Activated CD4-positive, alpha-beta T cell treated with anti-CD3 and anti-CD28 coated beads, Interleukin-2, amount 10 ng/mL, durations not matched to agents 7 days and 5 days (primary cell): Measurements from ENCODE around the gene STRADA. TPM values are rescaled to one million over a fixed set of nuclear protein-coding genes. Genes with fewer than 3 reads are reported as not detected.
"Not testable (repeated sequence)": the region's sequence is repeated elsewhere in the genome, so short reads cannot be mapped to it uniquely, and the experiment has no call there.

Experiments used
- CTCF ChIA-PET: fragments of 350-600 bp; sonication (Branson Sonifier 250); formaldehyde crosslinking; loops from one replicate; lab custom pipeline; 2021; ENCODE audit warnings: antibody characterized with exemption; lab: Charles Lee
- POLR2A ChIA-PET: fragments of 350-600 bp; sonication (Branson Sonifier 250); formaldehyde crosslinking; loops from one replicate; lab custom pipeline; 2021; ENCODE audit warnings: antibody characterized with exemption; lab: Charles Lee
- DNase-seq: peaks from one replicate; pipeline ENCODE4 v3.0.0-alpha.2; 2020
- H3K27ac Mint-ChIP-seq: one replicate; pipeline ENCODE4 v1.8.0; 2021; ENCODE audit warnings: mild to moderate bottlenecking, moderate library complexity, mixed read lengths
- H3K27me3 Mint-ChIP-seq: one replicate; pipeline ENCODE4 v1.8.0; 2021; ENCODE audit warnings: mixed read lengths
- H3K36me3 Mint-ChIP-seq: one replicate; pipeline ENCODE4 v1.8.0; 2021; ENCODE audit warnings: low read depth, mixed read lengths
- H3K4me1 Mint-ChIP-seq: one replicate; pipeline ENCODE4 v1.8.0; 2021; ENCODE audit warnings: mixed read lengths
- H3K4me3 Mint-ChIP-seq: one replicate; pipeline ENCODE4 v1.8.0; 2021; ENCODE audit warnings: mild to moderate bottlenecking, moderate library complexity, mixed read lengths
- H3K9me3 Mint-ChIP-seq: one replicate; pipeline ENCODE4 v1.8.0; 2021; ENCODE audit warnings: mixed read lengths
- total RNA-seq, 2 experiments: library from RNA; stranded (reverse); gene quantifications; one replicate each; pipeline ENCODE4 v1.2.3, GENCODE V29; 2021

The STRADA gene
- total RNA-seq, 2 experiments from 2014 or later, result 46.8 to 49.0 TPM

DNA sequence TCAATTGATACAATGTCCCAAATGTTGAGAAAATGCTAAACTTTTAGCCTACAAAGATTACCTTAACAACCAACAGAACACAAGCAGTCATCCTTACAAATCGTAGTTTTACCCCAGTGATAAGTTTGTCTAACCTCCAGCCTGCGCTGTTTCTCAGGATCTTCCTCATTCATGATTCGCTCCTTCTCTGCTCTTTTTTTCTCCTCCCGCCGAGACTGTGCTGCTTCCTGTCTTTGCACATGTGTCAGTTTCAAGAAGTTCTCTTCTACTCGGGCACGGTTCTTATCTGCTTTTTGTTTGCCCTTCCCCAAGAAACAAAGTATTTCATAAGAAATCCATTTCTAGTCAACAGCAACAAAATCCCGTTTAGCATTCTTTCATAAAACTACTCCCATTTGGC is 10.2 kb upstream of the STRADA start:
- H3K4me3 Mint-ChIP-seq, result peak overlapping the region; percentile 46
- peak; percentile 51 for DNase-seq
- peaks cover 51% of the 10 kb centered on the region for H3K36me3 Mint-ChIP-seq
- peaks cover 25% of the 10 kb centered on the region for H3K4me1 Mint-ChIP-seq
- ChIA-PET CTCF (interaction anchor here (0.6 to 1.1 kb wide), 2 partner anchors 34 to 141 kb away, joined by 3 to 5 read pairs; no protein-coding TSS in a partner anchor), POLR2A (no interaction called here)
- no peaks in the 10 kb centered on the region for H3K9me3 Mint-ChIP-seq
- H3K27me3 Mint-ChIP-seq, result no peaks in the 10 kb centered on the region
- H3K27ac Mint-ChIP-seq, result peak overlapping the region; percentile 81

- Mint-ChIP-seq H3K9me3 (no peaks in the 10 kb centered on the region), H3K4me1 (peaks cover 34% of the 10 kb centered on the region), H3K36me3 (peaks cover 14% of the 10 kb centered on the region), H3K4me3 (peak overlapping the region; percentile 93), H3K27me3 (no peaks in the 10 kb centered on the region), H3K27ac (peak overlapping the region; percentile 95)
- CTCF ChIA-PET, result interaction anchor here (1.4 kb wide), 1 partner anchor 11 kb away, joined by 4 read pairs; no protein-coding TSS in a partner anchor
- DNase-seq, result peak; percentile 9
- POLR2A ChIA-PET, result interaction anchor here (1.2 kb wide), 1 partner anchor 119 kb away, joined by 4 read pairs; the partner anchor contains the start of gene MAP3K3
These were observed 524 bp downstream of the STRADA start for GRCh38 chr17:63741143-63741407.

- peak overlapping the region; percentile 93 for H3K4me3 Mint-ChIP-seq
- peaks cover 9% of the 10 kb centered on the region for H3K36me3 Mint-ChIP-seq
- ChIA-PET POLR2A (interaction anchor here (1.2 kb wide), 1 partner anchor 33 kb away, joined by 3 read pairs; the partner anchor contains the start of genes CCDC47 and DDX42), CTCF (interaction anchor here (0.6 to 1.4 kb wide), 3 partner anchors 10 to 24 kb away, joined by 3 to 4 read pairs (median 3); no protein-coding TSS in a partner anchor)
- H3K9me3 Mint-ChIP-seq, result no peaks in the 10 kb centered on the region
- no peaks in the 10 kb centered on the region for H3K27me3 Mint-ChIP-seq
- H3K4me1 Mint-ChIP-seq, result peaks cover 35% of the 10 kb centered on the region
- DNase-seq, result no peak
- peak overlapping the region; percentile 95 for H3K27ac Mint-ChIP-seq
These were observed 996 bp downstream of the STRADA start for GRCh38 chr17:63740464-63741142.

GRCh38 chr17:63735691-63736090 is 5.9 kb downstream of the STRADA start:
- H3K36me3 Mint-ChIP-seq, result peaks cover 8% of the 10 kb centered on the region
- no peaks in the 10 kb centered on the region for H3K27me3 Mint-ChIP-seq
- DNase-seq, result no peak
- H3K27ac Mint-ChIP-seq, result no peak overlapping the region
- H3K9me3 Mint-ChIP-seq, result no peaks in the 10 kb centered on the region
- ChIA-PET CTCF (interaction anchor here (1.1 to 3.1 kb wide), 4 partner anchors 14 to 37 kb away, joined by 3 to 7 read pairs (median 3); no protein-coding TSS in a partner anchor), POLR2A (no interaction called here)
- peaks cover 21% of the 10 kb centered on the region for H3K4me1 Mint-ChIP-seq
- no peak overlapping the region for H3K4me3 Mint-ChIP-seq

GRCh38 chr17:63722403-63722802 is 19.2 kb downstream of the STRADA start:
- POLR2A ChIA-PET, result interaction anchor here (0.6 kb wide), 3 partner anchors 8 to 912 kb away, joined by 3 read pairs; no protein-coding TSS in a partner anchor

GRCh38 chr17:63720194-63720593 is 21.4 kb downstream of the STRADA start:
- not testable (repeated sequence) for H3K9me3 Mint-ChIP-seq
- CTCF ChIA-PET, result interaction anchor here (0.8 to 2.1 kb wide), 4 partner anchors 10 to 129 kb away, joined by 3 to 10 read pairs (median 6); no protein-coding TSS in a partner anchor

More at GRCh38 chr17:63722403-63722802, 19.2 kb downstream of the STRADA start:
- CTCF ChIA-PET, result interaction anchor here (0.9 to 1.6 kb wide), 4 partner anchors 9 to 297 kb away, joined by 3 to 8 read pairs (median 4); no protein-coding TSS in a partner anchor
- Mint-ChIP-seq H3K36me3 (peaks cover 14% of the 10 kb centered on the region), H3K9me3 (no peaks in the 10 kb centered on the region), H3K27me3 (no peaks in the 10 kb centered on the region), H3K4me1 (peaks cover 2% of the 10 kb centered on the region), H3K4me3 (no peak overlapping the region), H3K27ac (no peak overlapping the region)
- DNase-seq, result no peak

GRCh38 chr17:63718988-63719387 is 22.6 kb downstream of the STRADA start:
- H3K4me3 Mint-ChIP-seq, result no peak overlapping the region
- POLR2A ChIA-PET, result no interaction called here
- peaks cover 12% of the 10 kb centered on the region for H3K36me3 Mint-ChIP-seq
- CTCF ChIA-PET, result interaction anchor here (0.6 to 2.1 kb wide), 3 partner anchors 12 to 310 kb away, joined by 3 to 7 read pairs (median 6); no protein-coding TSS in a partner anchor
- no peaks in the 10 kb centered on the region for H3K9me3 Mint-ChIP-seq
- H3K27ac Mint-ChIP-seq, result no peak overlapping the region
- no peak for DNase-seq
- peaks cover 2% of the 10 kb centered on the region for H3K4me1 Mint-ChIP-seq
- H3K27me3 Mint-ChIP-seq, result no peaks in the 10 kb centered on the region

More at GRCh38 chr17:63720194-63720593, 21.4 kb downstream of the STRADA start:
- H3K27me3 Mint-ChIP-seq, DNase-seq, POLR2A ChIA-PET, H3K27ac Mint-ChIP-seq, H3K4me1 Mint-ChIP-seq, H3K4me3 Mint-ChIP-seq: not testable (repeated sequence)
- H3K36me3 Mint-ChIP-seq, result peaks cover 12% of the 10 kb centered on the region

DNA sequence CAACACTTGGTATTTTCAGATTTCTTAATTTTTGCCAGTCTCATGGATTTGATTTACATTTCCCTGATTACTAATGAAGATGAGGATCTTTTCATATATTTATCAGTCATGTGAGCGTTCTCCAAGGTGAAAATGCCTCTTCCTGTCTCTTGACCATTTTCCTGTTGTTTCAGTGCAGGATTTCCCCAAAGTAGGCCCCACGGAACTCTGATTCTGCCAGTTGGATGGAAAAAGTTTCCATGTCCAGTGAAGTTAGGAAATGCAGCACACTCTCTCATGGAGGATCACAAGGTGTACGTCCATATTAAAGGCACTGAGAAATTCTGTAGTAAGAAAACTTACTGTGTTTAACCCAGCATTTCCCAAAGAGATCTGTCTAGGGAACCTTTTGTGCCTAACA is 25.2 kb downstream of the STRADA start:
- no peak overlapping the region for H3K27ac Mint-ChIP-seq
- no peak for DNase-seq
- POLR2A ChIA-PET, result no interaction called here
- H3K27me3 Mint-ChIP-seq, result no peaks in the 10 kb centered on the region
- H3K9me3 Mint-ChIP-seq, result no peaks in the 10 kb centered on the region
- H3K36me3 Mint-ChIP-seq, result peaks cover 24% of the 10 kb centered on the region
- no peak overlapping the region for H3K4me3 Mint-ChIP-seq
- CTCF ChIA-PET, result interaction anchor here (1.0 to 1.5 kb wide), 3 partner anchors 22 to 132 kb away, joined by 3 read pairs; no protein-coding TSS in a partner anchor
- H3K4me1 Mint-ChIP-seq, result no peaks in the 10 kb centered on the region

DNA sequence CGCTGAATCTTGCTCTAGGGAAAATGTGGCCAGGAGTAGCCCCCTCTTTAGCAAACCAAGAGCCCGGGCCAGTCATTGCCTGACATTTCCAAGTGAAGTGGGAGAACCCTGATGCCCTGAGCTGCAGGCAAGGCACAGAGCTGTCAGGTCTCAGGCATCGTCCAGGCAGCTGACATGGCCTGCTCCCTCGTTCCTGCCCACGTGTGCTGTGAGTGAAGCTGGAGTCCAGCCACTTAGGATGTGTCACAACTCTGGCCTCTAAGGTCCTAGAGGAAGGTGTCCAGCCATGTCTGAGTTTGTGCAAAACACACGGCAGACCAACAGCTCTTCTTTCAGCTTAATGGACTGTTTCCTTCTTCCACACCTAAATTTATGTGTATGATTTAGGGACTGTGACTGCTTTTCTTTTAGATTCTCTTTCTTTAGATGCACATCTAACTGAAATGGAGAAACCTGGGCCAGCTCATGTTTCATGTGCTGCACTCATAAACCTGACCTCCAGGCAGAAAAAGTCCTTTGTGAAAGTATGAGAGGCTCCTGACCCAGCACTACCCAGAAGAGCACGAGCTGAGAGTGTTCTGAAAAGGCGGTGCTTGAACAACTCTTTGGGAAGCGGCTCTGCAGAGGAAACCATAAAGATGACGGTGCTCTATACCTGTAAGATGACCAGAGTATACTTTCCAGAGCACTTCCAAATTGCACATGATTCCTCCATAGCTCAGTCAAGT is 26.9 kb downstream of the STRADA start:
- no peak for DNase-seq
- ChIA-PET CTCF (interaction anchor here (0.8 to 3.2 kb wide), 7 partner anchors 12 to 289 kb away, joined by 3 to 11 read pairs (median 4); no protein-coding TSS in a partner anchor), POLR2A (no interaction called here)

GRCh38 chr17:63709110-63709509 is 32.5 kb downstream of the STRADA start:
- CTCF ChIA-PET, result interaction anchor here (0.6 to 3.4 kb wide), 9 partner anchors 12 to 386 kb away, joined by 3 to 21 read pairs (median 6); no protein-coding TSS in a partner anchor
- Mint-ChIP-seq H3K4me1 (peaks cover 61% of the 10 kb centered on the region), H3K9me3 (no peaks in the 10 kb centered on the region), H3K27ac (peak overlapping the region; percentile 36), H3K36me3 (peaks cover 49% of the 10 kb centered on the region), H3K4me3 (no peak overlapping the region), H3K27me3 (no peaks in the 10 kb centered on the region)
- POLR2A ChIA-PET, result interaction anchor here (1.1 kb wide), 1 partner anchor 10 kb away, joined by 3 read pairs; no protein-coding TSS in a partner anchor
- no peak for DNase-seq

More for the DNA sequence above, 26.9 kb downstream of the STRADA start:
- peaks cover 31% of the 10 kb centered on the region for H3K36me3 Mint-ChIP-seq
- no peaks in the 10 kb centered on the region for H3K9me3 Mint-ChIP-seq
- H3K27me3 Mint-ChIP-seq, result no peaks in the 10 kb centered on the region
- H3K4me1 Mint-ChIP-seq, result peaks cover 9% of the 10 kb centered on the region
- no peak overlapping the region for H3K4me3 Mint-ChIP-seq
- H3K27ac Mint-ChIP-seq, result no peak overlapping the region

DNA sequence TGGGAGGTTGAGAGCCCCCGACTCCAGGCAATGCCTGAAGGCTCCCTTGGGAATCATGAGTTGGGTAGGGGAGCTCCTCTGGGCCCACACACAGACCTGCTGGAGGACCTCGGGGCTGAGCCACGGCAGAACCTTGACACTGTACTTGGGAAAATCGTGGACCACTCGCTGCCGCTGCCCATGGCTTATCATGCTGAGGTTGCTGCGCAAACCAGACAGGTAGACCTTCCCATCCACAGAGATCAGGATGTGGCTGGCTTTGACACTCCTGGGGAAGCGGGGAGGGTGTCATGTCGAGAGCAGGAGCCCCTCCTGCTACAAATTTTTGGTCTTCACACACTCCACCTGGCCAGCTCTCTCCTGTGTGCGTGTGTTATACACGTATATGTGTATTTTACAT is 34.4 kb downstream of the STRADA start:
- peaks cover 80% of the 10 kb centered on the region for H3K4me1 Mint-ChIP-seq
- DNase-seq, result peak; percentile 21
- peak overlapping the region; percentile 80 for H3K27ac Mint-ChIP-seq
- POLR2A ChIA-PET, result no interaction called here
- no peaks in the 10 kb centered on the region for H3K27me3 Mint-ChIP-seq
- peaks cover 60% of the 10 kb centered on the region for H3K36me3 Mint-ChIP-seq
- H3K9me3 Mint-ChIP-seq, result no peaks in the 10 kb centered on the region
- CTCF ChIA-PET, result interaction anchor here (0.6 to 1.9 kb wide), 4 partner anchors 9 to 281 kb away, joined by 3 to 5 read pairs (median 5); no protein-coding TSS in a partner anchor
- H3K4me3 Mint-ChIP-seq, result peak overlapping the region; percentile 22
